GM19099 (cell line): ENCODE measurements around the gene B3GNT8.

Experiments used
- POLR2A ChIP-seq: IDR thresholded peaks from 3 replicates; pipeline ENCODE4 v1.6.1; 2011; ENCODE audit warnings: low read depth; ENCODE audit not compliant: insufficient read length; ENCODE audit errors: extremely low read depth

Gene B3GNT8

GRCh38 chr19:41424335-41425173, 2.6 kb downstream of the B3GNT8 start:
- TF ChIP-seq POLR2A: no peak

DNA sequence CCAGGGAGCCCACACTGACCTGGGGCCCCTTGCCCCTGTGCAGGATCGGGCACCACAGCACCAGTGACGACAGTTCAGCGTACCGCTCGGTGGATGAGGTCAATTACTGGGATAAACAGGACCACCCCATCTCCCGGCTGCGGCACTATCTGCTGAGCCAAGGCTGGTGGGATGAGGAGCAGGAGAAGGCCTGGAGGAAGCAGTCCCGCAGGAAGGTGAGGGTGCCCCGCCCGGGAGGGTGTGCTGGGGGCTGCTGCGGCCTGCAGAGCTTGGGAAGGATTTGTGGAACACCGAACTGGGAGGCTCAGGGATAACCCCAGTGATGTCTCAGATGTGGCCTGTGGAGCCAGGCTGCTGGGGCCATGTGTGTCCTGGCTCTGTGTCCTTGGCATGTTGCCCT, 4.2 kb downstream of the B3GNT8 start:
- no peak for TF ChIP-seq POLR2A

DNA sequence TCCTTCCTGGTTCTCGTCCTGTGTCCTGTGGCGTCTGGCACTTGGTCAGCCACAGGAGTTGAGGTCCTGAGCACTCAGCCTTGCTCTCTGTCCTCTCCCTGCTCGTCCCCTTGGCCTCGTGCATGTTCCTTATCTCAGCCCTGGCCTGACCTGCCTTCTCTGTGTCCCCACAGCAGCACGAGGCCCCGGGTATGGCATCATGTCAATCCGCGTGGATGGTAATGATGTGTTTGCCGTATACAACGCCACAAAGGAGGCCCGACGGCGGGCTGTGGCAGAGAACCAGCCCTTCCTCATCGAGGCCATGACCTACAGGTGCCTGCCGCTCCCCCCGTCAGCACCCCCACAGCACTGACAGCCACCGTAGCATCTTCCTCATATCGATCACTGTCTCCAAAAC, 4.7 kb downstream of the B3GNT8 start:
- TF ChIP-seq POLR2A: no peak

GRCh38 chr19:41421973-41422372, 5.2 kb downstream of the B3GNT8 start:
- TF ChIP-seq POLR2A: no peak

DNA sequence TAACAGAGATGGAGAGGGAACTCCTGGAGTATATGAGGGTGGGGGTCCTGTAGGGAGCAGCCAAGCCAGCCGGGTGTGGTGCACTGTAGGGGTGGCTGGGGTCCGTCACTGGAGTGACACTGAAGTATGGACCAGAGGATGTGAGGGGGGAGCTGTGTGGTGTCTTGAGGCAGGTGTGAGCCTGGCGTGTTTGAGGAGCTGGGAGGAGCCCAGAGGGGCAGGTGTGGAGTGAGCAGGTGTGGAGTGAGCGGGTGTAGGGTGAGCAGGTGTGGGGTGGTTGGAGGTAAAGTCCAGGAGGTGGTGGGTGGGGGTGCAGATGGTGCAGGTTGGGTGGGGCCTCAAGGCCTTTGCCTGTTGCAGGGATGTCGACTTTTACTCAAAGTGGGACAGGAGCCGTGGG, 5.9 kb downstream of the B3GNT8 start:
- TF ChIP-seq POLR2A: no peak

DNA sequence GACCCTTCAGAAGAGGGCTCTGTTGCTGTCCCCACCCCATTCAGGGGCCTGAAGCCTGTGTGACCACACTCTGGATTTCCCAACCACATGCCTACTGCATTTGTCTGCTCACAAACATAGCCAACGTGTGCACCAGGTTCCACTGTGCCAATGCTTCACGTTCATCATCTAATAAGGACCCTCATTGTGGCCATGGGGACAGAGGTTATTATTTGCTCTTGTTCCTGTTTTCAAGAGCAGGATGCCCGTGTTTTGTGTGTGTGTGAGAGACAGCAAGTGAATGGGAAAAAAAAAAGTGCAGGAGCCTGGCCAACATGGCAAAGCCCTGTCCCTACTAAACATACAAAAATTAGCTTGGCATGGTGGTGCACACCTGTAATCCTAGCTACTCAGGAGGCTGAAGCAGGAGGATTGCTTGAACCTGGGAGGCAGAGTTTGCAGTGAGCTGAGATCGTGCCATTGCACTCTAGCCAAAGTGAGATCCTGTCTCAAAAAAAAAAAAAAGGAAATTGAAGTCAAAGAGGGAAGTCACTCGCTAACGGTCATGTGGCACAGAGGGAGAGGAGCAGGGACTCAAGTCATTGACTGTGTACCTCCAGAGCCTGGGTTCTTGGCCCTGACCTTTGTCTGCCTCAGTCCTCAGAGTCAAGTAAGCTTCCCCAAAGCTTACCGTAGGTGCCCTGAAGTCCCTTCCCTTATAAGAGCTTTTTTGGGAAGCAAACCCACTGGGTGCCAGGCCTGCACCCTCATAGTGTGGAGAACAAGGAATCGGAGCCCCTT, 6.9 kb downstream of the B3GNT8 start:
- no peak for TF ChIP-seq POLR2A

DNA sequence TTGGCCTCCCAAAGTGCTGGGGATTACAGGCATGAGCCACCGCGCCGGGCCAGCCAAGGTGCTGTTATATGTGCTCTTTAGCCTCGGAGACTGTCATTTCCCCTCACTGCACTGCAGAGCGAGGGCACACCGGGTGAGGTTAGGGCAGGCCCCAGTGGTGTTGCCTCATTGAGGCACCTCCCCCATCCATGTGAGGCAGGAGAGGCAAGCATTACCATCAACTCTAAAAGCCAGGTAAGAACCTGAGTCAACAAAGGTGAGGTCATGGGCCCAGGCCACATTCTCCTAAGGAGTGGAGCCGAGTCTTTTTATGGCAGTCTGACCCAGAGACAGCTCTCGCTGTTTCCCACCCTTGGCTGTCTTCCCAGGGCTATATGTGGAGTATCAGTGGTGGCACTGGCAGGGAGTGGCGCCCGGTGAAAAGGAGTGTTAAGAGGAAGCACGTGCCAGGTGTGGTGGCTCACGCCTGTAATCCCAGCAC, 10.9 kb downstream of the B3GNT8 start:
- TF ChIP-seq POLR2A: no peak

- TF ChIP-seq POLR2A: no peak
These were observed 12.0 kb downstream of the B3GNT8 start for GRCh38 chr19:41415154-41415571.

DNA sequence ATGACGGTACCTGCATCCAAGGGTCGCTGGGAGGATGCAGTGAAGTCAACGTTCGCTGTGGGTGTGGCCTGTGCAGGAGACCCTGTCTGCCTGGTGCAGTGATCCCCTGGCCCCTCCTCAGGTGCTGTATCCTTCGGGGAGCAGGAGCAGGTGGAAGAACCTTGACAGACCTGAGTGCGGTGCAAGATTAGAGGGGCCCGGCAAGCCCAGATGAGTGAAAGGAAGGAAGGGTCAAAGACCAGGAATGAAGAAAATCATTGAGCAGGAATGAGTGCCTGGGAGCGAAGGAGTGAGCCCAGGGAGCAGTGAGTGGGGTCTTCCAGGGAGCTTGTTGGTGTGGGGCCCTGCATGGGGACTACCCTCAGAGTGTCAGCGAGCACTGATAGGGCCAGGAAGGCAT, 12.7 kb downstream of the B3GNT8 start:
- TF ChIP-seq POLR2A: no peak

- no peak for TF ChIP-seq POLR2A
These were observed 13.2 kb downstream of the B3GNT8 start for GRCh38 chr19:41413947-41414346.

DNA sequence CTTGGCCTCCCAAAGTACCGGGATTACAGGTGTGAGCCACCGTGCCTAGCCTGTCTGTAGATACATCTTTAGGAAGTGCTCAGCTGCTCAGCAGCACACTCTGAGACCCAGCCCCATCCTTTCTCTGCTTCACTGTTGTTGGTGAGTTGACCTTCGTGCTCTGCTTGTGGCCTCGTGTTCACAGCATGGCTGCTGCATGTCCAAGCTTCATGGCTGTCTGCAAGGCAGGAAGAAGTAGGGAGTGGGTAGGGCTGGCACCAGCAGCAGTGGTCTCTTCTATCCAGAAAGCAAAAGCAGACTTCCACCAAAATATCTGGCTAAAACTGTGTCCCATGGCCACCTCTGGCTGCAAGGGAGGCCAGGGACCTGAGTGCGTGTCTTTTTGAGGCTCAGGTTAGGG, 14.2 kb downstream of the B3GNT8 start:
- TF ChIP-seq POLR2A: no peak

GRCh38 chr19:41411968-41412265, 15.3 kb downstream of the B3GNT8 start:
- no peak for TF ChIP-seq POLR2A

DNA sequence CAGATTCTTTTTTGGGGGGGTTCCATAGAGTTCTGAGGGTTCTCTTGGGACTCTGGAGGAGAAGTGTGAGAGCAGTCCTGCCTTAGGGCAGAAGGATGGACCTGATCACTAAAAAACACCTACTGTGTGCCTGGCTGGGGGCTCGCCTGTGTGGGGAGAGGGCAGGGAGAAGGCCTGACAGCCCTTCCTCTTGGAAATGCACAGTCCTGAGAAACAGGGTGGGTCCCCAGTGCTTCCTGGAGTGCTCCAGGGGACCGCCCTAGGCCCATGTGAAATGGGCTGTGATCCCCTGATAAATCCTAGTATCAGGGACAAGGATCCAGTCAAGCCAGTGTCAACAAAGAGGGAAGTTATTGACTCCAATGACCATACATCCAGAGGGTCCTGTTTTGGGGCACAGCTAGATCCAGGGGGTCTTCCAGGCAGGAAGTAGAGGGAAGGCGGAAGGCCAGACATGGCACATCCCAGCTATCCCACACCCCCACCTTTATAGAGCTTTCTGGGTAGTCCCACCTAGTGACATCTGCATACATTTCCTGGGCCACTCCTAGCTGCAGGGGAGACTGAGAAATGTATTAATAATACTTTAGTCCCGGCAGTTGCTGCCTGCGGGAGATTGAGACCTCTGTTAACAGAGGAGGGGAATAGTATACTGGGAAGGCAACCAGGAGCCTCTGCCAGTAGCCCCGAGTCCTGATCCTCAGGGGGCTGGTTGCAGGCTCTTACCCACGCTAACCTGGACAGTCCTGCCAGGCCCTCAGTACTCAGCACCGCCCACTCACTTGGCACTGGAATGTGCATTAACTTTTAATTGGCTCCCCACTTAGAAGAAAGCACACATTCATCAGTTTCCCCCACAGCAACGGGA, 15.8 kb downstream of the B3GNT8 start:
- TF ChIP-seq POLR2A: no peak

GRCh38 chr19:41410336-41411054, 16.7 kb downstream of the B3GNT8 start:
- TF ChIP-seq POLR2A: no peak

DNA sequence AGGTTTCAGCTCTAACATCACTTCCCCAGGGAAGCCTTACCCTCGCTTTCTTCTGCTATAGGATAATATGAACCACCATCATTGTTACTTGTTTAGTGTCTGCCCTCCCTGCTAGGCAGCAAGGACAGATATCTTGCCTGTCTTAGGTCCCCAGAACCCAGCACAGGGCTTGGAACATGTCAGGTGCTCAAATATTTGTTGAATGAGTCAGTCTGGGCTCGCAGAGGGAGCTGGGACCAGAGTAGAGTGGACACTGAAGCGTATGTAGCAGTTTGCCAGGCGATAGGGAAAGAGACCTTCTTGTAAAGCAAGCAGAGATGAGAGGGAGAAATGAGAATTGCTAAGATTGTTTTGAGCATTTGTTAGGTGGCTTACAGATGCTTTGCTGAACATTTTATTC, 17.9 kb downstream of the B3GNT8 start:
- no peak for TF ChIP-seq POLR2A
